Activated CD8-positive, alpha-beta memory T cell treated with anti-CD3 and anti-CD28 coated beads, Interleukin-2, amount 50 U/mL, for 4 hours (primary cell): ENCODE measurements around the gene GPC6.

Source experiments
- DNase-seq: peaks from one replicate; pipeline ENCODE4 v3.0.0-alpha.2; 2020

Gene GPC6

DNA sequence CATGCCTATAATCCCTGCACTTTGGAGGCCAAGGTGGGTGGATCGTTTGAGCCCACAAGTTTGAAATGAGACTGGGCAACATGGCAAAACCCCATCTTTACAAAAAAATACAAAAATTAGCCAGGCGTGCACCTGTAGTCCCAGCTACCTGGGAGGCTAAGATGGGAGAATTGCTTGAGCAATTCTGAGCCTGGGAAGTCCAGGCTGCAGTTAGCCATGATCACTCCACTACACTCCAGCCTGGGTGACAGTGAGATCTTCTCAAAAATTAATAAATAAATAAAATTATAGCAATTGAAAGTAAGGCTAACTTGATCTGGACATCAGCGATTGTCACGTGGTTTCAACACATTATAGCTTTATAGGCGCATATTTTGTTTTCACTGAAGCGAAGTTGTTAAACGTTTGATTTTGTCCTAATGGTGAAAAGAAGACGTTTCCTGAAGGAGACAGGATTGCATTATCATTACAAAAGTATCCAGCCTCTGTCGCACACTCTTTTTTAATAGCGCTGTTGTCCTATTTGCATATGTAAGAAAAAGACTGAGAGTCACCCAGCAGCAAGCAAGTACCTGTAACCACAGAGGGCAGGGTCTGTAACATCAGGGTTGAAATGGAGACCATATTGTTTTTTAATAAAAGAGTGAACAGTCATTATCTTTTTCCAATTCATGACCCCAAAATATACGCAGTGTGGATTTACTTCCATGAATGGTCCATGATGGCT lies 917.2 kb downstream of the GPC6 start:
- no peak for DNase-seq

DNA sequence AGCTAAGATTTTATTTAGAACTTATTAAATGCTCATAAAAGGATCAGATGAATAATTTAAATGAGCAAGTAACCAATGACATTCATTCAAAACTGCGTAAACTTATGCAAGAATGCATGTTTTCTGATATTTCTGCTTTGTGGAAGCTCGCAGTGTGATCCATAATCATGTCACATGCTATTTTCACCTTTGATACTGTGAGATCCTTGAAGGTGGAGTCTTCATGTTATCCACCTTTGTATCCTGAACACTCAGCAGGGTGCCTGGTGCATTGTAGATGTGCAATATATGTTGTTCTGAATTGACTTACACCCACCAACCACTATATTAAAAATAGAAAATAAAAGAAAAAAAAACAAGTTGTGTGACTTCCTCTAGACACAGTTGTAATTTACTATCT lies 919.4 kb downstream of the GPC6 start:
- no peak for DNase-seq

DNA sequence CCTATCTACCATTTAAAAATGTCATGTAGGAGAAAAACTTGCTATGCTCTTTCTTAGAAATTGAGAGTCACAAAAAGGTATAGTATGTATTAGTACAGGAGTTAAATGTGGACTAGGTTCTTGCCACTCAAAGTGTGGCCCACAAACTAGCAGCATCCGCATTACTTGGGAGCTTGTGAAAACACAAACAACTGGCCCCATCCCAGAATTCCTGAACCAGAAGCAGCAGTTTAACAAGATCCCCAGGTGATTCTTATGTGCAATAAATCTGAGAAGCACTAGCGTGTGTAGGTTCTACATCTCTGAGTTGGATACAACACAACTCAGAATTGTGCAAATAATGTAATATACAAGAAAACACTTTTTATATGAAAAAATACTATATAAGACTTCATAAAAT lies 927.0 kb downstream of the GPC6 start:
- no peak for DNase-seq

GRCh38 chr13:94154367-94154766 lies 927.8 kb downstream of the GPC6 start:
- DNase-seq, result no peak

GRCh38 chr13:94157705-94158218 lies 931.2 kb downstream of the GPC6 start:
- DNase-seq, result no peak

DNA sequence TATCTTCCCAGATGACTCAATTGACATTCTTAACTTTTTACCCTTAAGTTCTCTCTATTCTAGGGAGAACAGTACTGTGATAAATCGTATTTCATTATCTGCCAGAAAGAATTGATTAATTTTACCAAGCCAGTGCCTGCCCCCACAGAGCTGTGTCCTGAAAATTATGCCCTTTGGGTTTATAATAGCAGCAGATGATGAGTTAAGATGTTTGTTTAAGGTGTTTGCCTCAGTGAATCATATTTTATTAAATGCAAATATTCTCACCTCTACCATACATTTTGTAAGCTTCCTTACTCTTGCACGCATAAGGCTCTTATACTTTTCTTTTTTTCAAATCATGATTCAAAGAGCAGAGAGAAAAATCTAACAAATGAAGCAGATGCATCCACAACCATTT lies 934.3 kb downstream of the GPC6 start:
- no peak for DNase-seq

- no peak for DNase-seq
Observed at GRCh38 chr13:94162289-94162688, 935.7 kb downstream of the GPC6 start.

GRCh38 chr13:94163535-94163934 lies 936.9 kb downstream of the GPC6 start:
- no peak for DNase-seq

- DNase-seq, result no peak
Observed at GRCh38 chr13:94168783-94169453, 942.3 kb downstream of the GPC6 start.

DNA sequence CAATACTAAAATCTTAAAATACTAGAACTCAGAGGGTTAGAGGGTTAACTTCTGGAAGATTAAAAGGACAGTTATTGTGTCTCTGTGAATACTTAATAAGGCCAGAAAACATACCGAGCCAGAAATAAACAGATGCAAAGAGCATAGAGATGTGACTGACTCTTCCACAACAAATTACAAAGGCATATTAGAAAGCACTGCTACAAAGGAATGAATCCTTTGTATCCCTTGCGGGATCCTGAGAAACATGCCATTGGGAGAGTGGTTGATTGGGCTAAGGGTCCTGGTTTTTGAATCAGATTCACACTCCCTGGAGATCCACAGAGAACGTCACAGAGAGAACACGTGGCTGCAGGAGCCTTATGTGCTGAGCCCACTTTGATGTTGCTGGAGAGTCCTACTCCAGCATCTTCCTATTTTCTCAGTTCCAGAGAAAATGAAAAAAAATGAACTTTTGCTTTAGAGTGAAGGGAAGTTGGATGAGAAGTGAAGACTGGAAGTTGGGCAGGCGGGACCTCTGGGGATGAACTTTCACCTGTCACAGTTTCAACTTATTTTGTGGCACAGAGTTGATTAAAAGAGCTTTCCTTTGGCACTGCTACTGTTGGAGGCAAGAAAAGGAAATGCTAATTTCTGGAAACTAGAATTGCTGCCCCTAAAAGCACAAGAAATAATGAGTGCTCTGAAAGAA lies 943.0 kb downstream of the GPC6 start:
- DNase-seq, result no peak

DNA sequence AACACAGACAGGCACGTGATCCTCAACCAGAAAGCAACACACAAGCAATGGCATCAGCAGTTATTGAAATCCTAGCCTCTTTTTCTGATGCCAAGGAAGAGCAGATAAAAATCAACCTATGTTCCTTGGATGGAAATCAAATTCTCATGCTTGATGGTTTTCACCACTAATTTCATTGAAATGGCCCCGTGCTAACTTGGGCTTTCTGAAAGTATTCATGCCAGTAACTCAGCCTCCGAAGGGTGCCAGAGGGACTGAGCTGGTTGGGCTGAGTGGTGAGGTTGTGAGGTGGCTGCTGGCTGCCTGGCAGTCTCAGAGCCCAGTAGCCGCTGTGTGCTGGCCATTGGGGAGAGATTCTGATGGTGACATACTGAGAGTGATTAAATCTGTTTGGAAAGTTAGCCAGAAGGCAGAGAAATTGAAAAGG lies 943.6 kb downstream of the GPC6 start:
- DNase-seq, result no peak

GRCh38 chr13:94172416-94172815 lies 945.8 kb downstream of the GPC6 start:
- no peak for DNase-seq

DNA sequence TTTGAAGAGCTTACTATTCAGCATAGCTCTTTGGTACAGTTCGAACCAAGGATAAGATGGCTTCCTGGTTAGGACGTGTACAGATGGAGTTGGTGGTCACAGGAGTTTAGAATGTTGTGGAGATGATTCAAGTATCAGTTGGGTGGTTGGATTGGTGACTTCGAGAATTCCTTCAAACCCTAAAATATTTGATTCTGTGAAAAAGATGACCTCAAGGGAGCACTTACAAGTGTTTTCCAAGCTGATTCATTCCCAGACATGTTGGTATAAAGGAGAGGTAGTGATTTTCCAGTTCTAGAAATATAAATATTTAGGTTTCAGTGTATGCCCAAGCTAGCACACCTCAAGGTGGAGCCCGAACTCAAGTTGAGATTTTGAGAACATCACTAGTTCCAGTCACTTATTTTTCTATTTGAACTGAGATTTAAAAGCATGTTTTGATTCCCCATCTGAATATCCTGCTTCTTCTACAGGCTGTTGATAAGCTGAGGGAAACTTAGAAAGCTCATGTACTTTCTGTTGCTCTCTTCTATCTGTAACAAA lies 946.8 kb downstream of the GPC6 start:
- no peak for DNase-seq

DNA sequence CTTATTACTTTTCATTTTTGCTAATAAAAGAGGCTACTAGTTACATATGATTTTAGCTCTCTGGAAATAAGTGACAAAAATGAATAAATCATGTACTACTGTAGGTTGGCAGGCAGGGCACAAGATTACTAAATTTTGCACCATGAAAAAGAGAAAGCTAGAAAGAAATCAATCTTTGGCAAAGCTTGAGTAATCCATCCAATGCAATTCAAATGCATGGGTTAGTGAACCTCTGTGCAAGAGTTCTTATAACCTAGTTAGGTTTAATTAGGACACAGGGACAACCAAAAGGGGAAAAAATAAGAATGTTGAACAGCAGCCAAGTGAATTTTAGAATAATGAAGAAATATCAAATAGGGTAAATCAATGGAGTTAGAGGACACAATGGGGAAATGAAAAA lies 947.4 kb downstream of the GPC6 start:
- no peak for DNase-seq

GRCh38 chr13:94175076-94175475 lies 948.5 kb downstream of the GPC6 start:
- no peak for DNase-seq

DNA sequence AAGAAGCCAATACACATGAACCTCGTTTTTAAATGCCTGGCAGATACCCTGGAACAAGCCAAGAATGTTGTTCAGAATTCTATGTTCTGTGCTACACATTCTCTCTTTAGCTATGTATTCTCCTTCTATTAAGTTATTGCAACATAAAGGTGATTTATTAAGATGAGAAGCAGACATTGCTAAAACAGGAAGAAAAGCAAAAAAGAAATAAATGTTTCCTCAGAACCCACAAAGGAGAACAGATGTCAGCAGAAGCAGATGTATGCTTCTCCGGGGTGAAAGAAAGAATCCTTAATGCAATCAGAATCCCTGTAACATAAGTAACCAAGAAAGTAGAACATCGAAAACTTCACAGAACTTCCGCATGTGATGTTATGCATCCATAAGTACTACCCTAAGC lies 950.0 kb downstream of the GPC6 start:
- DNase-seq, result no peak

- DNase-seq, result no peak
Observed at GRCh38 chr13:94177041-94177440, 950.4 kb downstream of the GPC6 start.

GRCh38 chr13:94178625-94179244 lies 952.1 kb downstream of the GPC6 start:
- no peak for DNase-seq

DNA sequence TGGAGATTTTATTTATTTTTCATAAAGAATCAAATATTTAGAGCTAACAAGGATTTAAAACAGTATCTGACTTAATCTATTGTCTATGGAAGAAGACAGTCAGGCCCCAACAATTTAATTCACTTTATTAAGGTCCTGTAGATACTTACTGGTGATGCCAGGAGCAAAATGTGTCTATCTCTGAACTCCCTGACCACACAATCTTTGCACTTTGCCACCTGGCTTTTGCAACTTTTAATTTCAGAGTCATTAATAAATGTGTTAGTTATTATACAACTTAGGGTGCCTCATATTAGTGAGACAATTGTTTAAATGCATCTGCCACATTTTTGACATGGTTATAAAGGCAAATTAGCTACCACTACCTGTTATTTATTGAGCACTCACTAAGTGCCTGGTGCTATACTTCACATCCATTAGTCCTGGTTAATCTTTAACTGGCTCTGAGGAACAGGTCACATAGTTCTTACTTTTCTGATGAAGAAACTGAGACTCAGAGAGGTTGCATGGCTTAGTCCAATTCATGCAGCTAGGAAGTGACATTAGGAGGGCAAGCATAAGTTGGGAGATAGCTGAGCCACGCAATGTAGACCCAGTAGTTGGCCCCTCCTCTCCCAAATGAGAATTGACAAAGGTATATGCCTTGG lies 955.0 kb downstream of the GPC6 start:
- no peak for DNase-seq

DNA sequence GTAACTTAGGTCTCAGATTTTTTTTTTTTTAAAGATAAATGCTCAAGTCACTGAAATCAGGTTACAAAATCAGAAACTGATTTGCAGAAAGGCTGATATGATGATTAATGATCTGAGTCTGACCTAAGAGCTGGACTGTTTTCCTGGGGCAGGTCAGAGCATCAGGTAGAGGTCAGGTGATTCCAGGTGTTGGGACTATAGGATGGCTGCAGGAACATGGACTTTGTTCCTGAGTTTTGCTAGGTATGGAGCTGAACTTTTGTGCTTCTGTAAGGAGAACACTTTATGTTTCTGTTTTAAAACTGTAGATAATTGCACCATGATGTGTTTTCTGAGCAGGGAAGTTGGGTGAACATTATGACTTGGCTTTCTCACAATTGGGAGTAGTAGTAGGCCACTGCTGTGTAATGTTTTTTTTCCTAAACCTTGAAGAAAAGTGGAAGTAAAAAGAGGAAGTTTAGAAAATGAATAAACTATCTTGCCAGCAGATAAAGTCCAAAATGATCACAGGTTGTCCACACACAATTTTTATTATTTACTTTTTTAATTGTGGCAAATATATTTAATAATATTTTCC lies 955.7 kb downstream of the GPC6 start:
- no peak for DNase-seq

DNA sequence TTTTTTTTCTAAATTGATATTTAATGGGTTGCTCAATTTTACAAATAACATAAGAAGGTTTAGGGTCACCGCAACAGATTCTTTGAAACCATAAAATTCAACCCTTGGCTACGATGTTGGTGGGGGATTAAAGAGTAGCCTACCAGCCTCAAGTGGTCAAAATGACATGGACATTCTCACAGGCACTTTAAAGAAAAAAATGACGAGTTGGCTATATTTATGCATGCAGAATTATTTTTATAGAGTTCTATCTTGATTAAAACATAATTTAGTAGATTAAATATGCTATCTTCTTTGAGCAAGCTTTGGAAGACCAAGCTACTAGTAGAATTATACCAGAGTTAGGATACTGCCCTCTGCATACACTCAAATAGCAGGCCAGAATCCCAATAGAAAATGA lies 959.9 kb downstream of the GPC6 start:
- DNase-seq, result no peak

DNA sequence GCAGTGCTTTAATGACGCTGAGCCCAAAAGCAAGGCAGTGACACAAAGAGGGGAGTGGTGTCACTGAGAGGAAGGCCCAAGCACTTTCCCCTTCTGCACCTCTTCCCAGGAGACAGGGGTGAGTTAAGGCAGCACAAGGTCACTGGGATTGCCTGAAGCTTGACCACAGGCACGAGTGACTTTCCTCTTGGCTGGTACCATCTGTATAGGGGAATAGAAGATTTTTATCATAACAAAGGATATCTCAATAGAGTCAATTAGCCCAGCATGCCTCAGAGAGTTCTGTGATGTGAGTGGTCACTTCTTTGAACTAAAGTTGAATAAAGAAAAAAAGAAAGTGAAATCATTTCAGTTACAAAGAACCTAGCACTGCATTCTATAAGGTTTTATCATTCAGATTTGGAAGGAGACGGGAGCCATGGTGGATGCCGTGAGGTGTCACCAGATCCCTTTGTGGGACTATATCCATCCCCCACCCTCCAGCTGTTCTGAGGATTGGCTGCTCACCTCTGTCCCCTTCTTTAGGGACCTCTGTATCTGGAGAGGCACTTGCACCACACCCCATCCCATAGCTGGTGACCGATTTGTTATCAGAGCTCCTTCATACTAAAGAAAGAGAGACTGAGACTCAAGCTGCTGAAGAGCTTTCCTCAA lies 961.7 kb downstream of the GPC6 start:
- DNase-seq, result no peak
